Activated T-cell treated with anti-CD3 and anti-CD28 coated beads, Interleukin-2, amount 50 U/mL, for 72 hours (primary cell): ENCODE results near the gene PDE1C. TPM values are rescaled to one million over a fixed set of nuclear protein-coding genes. Genes with fewer than 3 reads are reported as not detected.

ENCODE experiments used
- ATAC-seq, 2 donors: fragments of 150-1000 bp; cut with Tn5 transposase; replicated peaks in 1 of 2; 2 replicates each; pipeline ENCODE4 v1.10.0; 2021; ENCODE audit warnings: moderate library complexity in 2 of 2, mild to moderate bottlenecking in 1 of 2
- DNase-seq, 2 donors: peaks; one replicate each; pipeline ENCODE4 v3.0.0; 2021 to 2022; ENCODE audit warnings: mixed read lengths in 1 of 2
- H3K27ac Mint-ChIP-seq: one replicate; pipeline ENCODE4 v1.8.0; 2022; ENCODE audit warnings: mild to moderate bottlenecking, moderate library complexity, mixed read lengths
- H3K27me3 Mint-ChIP-seq: one replicate; pipeline ENCODE4 v1.8.0; 2022; ENCODE audit warnings: low read depth, mixed read lengths
- H3K36me3 Mint-ChIP-seq, 2 donors: one replicate each; pipeline ENCODE4 v1.8.0; 2022; ENCODE audit warnings: mixed read lengths in 2 of 2, mild to moderate bottlenecking in 1 of 2; ENCODE audit not compliant: insufficient read depth in 2 of 2
- H3K4me1 Mint-ChIP-seq: one replicate; pipeline ENCODE4 v1.8.0; 2022; ENCODE audit warnings: low read depth, mixed read lengths
- H3K4me3 Mint-ChIP-seq, 2 donors: one replicate each; pipeline ENCODE4 v1.8.0; 2022; ENCODE audit warnings: mild to moderate bottlenecking in 2 of 2, mixed read lengths in 2 of 2, moderate library complexity in 2 of 2
- H3K9me3 Mint-ChIP-seq, 2 donors: one replicate each; pipeline ENCODE4 v1.8.0; 2022; ENCODE audit warnings: mixed read lengths in 2 of 2
- total RNA-seq, 2 donors: library from RNA; stranded (reverse); gene quantifications; one replicate each; pipeline ENCODE4 v1.2.3, GENCODE V29; 2022

PDE1C gene
- total RNA-seq, 2 donors from 2014 or later, result not detected

- DNase-seq, result no peak
- Mint-ChIP-seq H3K27me3 (no peaks in the 10 kb centered on the region), H3K4me3 (no peak overlapping the region), H3K4me1 (no peaks in the 10 kb centered on the region), H3K27ac (no peak overlapping the region), H3K9me3 (peaks cover 0 to 2% of the 10 kb centered on the region in 2 donors), H3K36me3 (no peaks in the 10 kb centered on the region)
- ATAC-seq, result no peak
Observed at GRCh38 chr7:31957756-31958155, 112.5 kb downstream of the PDE1C start.

- Mint-ChIP-seq H3K36me3 (no peaks in the 10 kb centered on the region), H3K9me3 (peaks cover 0 to 2% of the 10 kb centered on the region in 2 donors), H3K27ac (no peak overlapping the region), H3K4me3 (no peak overlapping the region), H3K4me1 (no peaks in the 10 kb centered on the region), H3K27me3 (no peaks in the 10 kb centered on the region)
- ATAC-seq, result no peak
- no peak for DNase-seq
Observed at GRCh38 chr7:31957090-31957720, 113.0 kb downstream of the PDE1C start.

- no peaks in the 10 kb centered on the region for H3K27me3 Mint-ChIP-seq
- H3K36me3 Mint-ChIP-seq, result no peaks in the 10 kb centered on the region
- no peak overlapping the region for H3K4me3 Mint-ChIP-seq
- H3K4me1 Mint-ChIP-seq, result no peaks in the 10 kb centered on the region
- DNase-seq (no peak), ATAC-seq (no peak)
- no peak overlapping the region for H3K27ac Mint-ChIP-seq
- H3K9me3 Mint-ChIP-seq, result peaks cover 0 to 2% of the 10 kb centered on the region in 2 donors
Observed at GRCh38 chr7:31955641-31956040, 114.6 kb downstream of the PDE1C start.

- H3K36me3 Mint-ChIP-seq, result no peaks in the 10 kb centered on the region
- H3K9me3 Mint-ChIP-seq, result peaks cover 0 to 4% of the 10 kb centered on the region in 2 donors
- H3K27me3 Mint-ChIP-seq, result no peaks in the 10 kb centered on the region
- H3K27ac Mint-ChIP-seq, result no peak overlapping the region
- no peaks in the 10 kb centered on the region for H3K4me1 Mint-ChIP-seq
- no peak overlapping the region for H3K4me3 Mint-ChIP-seq
- ATAC-seq (no peak), DNase-seq (no peak)
Observed at GRCh38 chr7:31955021-31955420, 115.2 kb downstream of the PDE1C start.

- Mint-ChIP-seq H3K27ac (no peak overlapping the region), H3K4me1 (no peaks in the 10 kb centered on the region), H3K4me3 (no peak overlapping the region), H3K27me3 (no peaks in the 10 kb centered on the region), H3K36me3 (no peaks in the 10 kb centered on the region), H3K9me3 (peaks cover 0 to 4% of the 10 kb centered on the region in 2 donors)
- ATAC-seq (no peak), DNase-seq (no peak)
Observed at GRCh38 chr7:31954500-31954899, 115.7 kb downstream of the PDE1C start.

- Mint-ChIP-seq H3K36me3 (no peaks in the 10 kb centered on the region), H3K27me3 (no peaks in the 10 kb centered on the region), H3K4me3 (no peak overlapping the region), H3K27ac (no peak overlapping the region), H3K9me3 (peaks cover 0 to 4% of the 10 kb centered on the region in 2 donors), H3K4me1 (no peaks in the 10 kb centered on the region)
- ATAC-seq (no peak), DNase-seq (no peak)
Observed at GRCh38 chr7:31953432-31953831, 116.8 kb downstream of the PDE1C start.

GRCh38 chr7:31950091-31950755 lies 120.0 kb downstream of the PDE1C start:
- ATAC-seq (no peak), DNase-seq (no peak)
- Mint-ChIP-seq H3K36me3 (no peaks in the 10 kb centered on the region), H3K4me3 (no peak overlapping the region), H3K27me3 (no peaks in the 10 kb centered on the region), H3K27ac (no peak overlapping the region), H3K4me1 (no peaks in the 10 kb centered on the region), H3K9me3 (peaks cover 4 to 8% of the 10 kb centered on the region in 2 donors)

GRCh38 chr7:31948029-31948428 lies 122.2 kb downstream of the PDE1C start:
- Mint-ChIP-seq H3K27ac (no peak overlapping the region), H3K27me3 (no peaks in the 10 kb centered on the region), H3K4me1 (no peaks in the 10 kb centered on the region), H3K36me3 (no peaks in the 10 kb centered on the region), H3K9me3 (peaks cover 4 to 8% of the 10 kb centered on the region in 2 donors), H3K4me3 (no peak overlapping the region)
- no peak for ATAC-seq
- no peak for DNase-seq

- no peak for DNase-seq
- Mint-ChIP-seq H3K4me3 (no peak overlapping the region), H3K27me3 (no peaks in the 10 kb centered on the region), H3K4me1 (no peaks in the 10 kb centered on the region), H3K36me3 (no peaks in the 10 kb centered on the region), H3K27ac (no peak overlapping the region), H3K9me3 (peaks cover 5% of the 10 kb centered on the region in 2 donors)
- no peak for ATAC-seq
Observed at GRCh38 chr7:31940167-31940566, 130.0 kb downstream of the PDE1C start.

- H3K9me3 Mint-ChIP-seq, result peaks cover 5 to 6% of the 10 kb centered on the region in 2 donors
- H3K36me3 Mint-ChIP-seq, result no peaks in the 10 kb centered on the region
- H3K27me3 Mint-ChIP-seq, result no peaks in the 10 kb centered on the region
- H3K27ac Mint-ChIP-seq, result no peak overlapping the region
- ATAC-seq, result no peak
- DNase-seq, result no peak
- no peak overlapping the region for H3K4me3 Mint-ChIP-seq
- no peaks in the 10 kb centered on the region for H3K4me1 Mint-ChIP-seq
Observed at GRCh38 chr7:31939076-31939475, 131.1 kb downstream of the PDE1C start.

GRCh38 chr7:31938650-31939049 lies 131.6 kb downstream of the PDE1C start:
- Mint-ChIP-seq H3K4me3 (no peak overlapping the region), H3K27me3 (no peaks in the 10 kb centered on the region), H3K27ac (no peak overlapping the region), H3K4me1 (no peaks in the 10 kb centered on the region), H3K36me3 (no peaks in the 10 kb centered on the region), H3K9me3 (peaks cover 5 to 6% of the 10 kb centered on the region in 2 donors)
- DNase-seq, result no peak
- ATAC-seq, result no peak

- Mint-ChIP-seq H3K27me3 (no peaks in the 10 kb centered on the region), H3K27ac (no peak overlapping the region), H3K4me1 (no peaks in the 10 kb centered on the region), H3K4me3 (no peak overlapping the region), H3K9me3 (peaks cover 5 to 6% of the 10 kb centered on the region in 2 donors), H3K36me3 (no peaks in the 10 kb centered on the region)
- DNase-seq (no peak), ATAC-seq (no peak)
Observed at GRCh38 chr7:31937982-31938381, 132.2 kb downstream of the PDE1C start.

- Mint-ChIP-seq H3K9me3 (peaks cover 5 to 10% of the 10 kb centered on the region in 2 donors), H3K4me1 (no peaks in the 10 kb centered on the region), H3K4me3 (no peak overlapping the region), H3K27ac (no peak overlapping the region), H3K36me3 (no peaks in the 10 kb centered on the region), H3K27me3 (no peaks in the 10 kb centered on the region)
- no peak for ATAC-seq
- DNase-seq, result no peak
Observed at GRCh38 chr7:31935124-31936054, 134.8 kb downstream of the PDE1C start.
